Stimulated activated CD8-positive, alpha-beta memory T cell treated with anti-CD3 and anti-CD28 coated beads, Interleukin-4, amount 100 ng/mL, for 4 hours (primary cell): Measurements from ENCODE around the gene NDFIP1.

Experiments used
- DNase-seq, 2 donors: peaks; one replicate each; pipeline ENCODE4 v3.0.0-alpha.2; 2020; ENCODE audit warnings: low read depth in 2 of 2, low spot score in 1 of 2

Gene NDFIP1

DNA sequence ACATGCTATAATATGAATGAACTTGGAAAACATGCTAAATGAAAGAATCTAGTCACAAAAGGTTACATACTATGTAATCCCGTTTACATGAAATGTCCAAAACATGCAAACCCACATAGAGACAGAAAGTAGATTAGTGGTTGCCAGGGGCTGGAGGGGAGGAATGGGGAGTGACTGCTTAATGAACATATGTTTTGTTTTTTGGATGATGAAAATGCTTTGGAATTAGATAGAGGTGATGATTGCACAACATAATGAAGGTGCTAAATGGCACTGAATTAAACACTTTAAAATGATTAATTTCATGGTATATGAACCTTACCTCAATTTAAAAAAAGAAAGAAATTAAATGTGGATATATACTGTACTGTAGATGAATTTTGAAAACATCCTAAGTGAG, 17.6 kb upstream of the NDFIP1 start:
- no peak for DNase-seq

DNA sequence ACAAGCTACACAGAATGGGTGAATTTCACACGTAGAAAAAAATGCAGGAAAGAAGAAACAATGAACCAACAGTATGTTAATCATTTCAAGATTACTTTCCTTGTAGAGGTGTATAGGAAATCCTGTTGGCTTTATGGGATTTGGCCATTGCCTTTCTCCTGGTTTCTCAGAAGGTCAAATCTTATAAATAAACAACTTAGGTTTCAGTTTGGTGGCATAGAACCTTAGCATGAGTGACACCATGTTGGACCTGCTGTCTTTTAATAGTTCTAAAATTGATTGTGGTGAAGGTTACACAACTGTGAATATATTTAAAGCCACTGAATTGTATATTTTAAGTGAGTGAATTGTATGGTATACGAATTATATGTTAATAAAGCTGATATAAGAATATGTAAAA, 16.7 kb upstream of the NDFIP1 start:
- no peak for DNase-seq

- peak; percentile 45 to 56 for DNase-seq
Measured at GRCh38 chr5:142095035-142095434, 13.5 kb upstream of the NDFIP1 start.

DNA sequence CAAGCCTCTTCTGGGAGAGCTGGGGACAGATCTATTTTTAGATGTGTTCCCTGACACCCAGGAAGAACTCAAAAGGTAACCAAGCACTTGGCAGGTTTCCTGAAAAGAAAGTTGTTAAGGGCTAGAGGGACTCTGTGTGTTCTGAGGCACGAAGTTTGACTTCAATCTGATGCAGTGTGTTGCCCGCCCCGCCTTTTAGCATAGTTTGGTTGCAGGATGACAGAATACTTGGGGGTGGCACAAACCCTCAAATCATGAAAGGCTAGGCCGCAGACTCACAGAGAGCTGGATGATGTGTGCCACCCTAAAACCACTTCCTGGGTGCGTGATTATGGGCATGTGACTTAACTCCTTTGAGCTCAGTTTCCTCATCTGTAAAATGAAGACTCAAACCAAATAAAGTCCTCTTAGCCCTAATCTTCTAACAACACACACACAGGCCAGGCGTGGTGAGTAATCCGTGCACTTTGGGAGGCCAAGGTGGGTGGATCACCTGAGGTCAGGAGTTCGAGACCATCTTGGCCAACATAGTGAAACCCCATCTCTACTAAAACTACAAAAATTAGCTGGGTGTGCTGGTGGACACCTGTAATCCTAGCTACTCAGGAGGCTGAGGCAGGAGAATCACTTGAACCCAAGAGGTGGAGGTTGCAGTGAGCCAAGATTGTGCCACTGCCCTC, 12.8 kb upstream of the NDFIP1 start:
- peak; percentile 54 to 71 for DNase-seq

- DNase-seq = no peak
Measured at GRCh38 chr5:142096382-142096781, 12.2 kb upstream of the NDFIP1 start.

- no peak for DNase-seq
Measured at GRCh38 chr5:142097681-142098080, 10.9 kb upstream of the NDFIP1 start.

GRCh38 chr5:142098275-142098674, 10.3 kb upstream of the NDFIP1 start:
- DNase-seq = no peak

GRCh38 chr5:142098931-142099330, 9.6 kb upstream of the NDFIP1 start:
- DNase-seq = no peak

GRCh38 chr5:142100307-142100706, 8.3 kb upstream of the NDFIP1 start:
- DNase-seq = no peak

DNA sequence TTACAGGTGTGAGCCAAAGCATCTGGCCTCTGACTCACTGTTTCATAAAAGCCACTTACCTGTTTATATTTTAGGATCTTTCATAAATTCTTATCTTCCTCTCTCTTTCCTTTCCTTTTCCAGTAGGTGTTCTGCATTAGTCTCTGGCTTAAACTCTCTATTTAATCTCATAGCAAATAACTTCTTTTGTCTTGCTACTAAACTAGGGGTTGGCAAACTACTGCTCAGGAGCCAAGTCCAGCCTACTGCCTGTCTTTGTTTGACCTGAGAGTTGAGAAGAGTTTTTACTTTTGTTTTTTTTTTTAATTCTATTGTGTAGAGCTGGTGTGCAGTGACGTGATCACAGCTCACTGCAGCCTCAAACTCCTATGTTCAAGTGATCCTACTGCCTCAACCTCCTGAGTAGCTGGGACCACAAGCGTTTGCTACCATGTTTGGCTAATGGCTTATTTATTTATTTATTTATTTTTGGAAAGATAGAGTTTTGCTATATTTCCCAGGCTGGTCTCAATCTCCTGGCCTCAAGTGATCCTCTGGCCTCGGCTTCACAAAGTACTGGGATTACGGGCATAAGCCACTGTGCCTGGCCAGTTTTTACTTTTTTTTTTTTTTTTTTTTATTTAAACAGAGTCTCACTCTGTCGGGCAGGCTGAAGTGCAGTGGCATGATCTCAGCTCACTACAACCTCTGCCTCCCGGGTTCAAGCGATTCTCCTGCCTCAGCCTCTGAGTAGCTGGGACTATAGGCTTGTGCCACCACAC, 5.4 kb upstream of the NDFIP1 start:
- no peak for DNase-seq

DNA sequence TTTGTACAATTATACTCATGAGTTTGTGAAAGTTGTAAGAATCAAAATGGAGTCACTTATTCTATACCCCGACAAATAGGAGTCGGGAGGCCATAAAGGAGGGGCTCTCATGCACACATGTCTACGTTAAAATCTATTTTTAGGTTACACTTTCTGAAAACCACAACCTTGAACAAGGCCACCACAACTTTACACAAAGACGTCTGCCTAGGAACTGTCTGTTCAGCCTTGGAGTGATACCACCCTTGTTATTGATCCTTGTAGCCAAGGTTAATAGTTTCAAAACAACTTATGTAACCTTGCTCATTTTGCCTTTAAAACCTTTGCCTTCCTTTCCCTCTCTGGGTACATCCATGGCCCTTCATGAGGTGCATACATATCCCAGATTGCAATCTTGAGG, 4.1 kb upstream of the NDFIP1 start:
- DNase-seq = no peak

DNA sequence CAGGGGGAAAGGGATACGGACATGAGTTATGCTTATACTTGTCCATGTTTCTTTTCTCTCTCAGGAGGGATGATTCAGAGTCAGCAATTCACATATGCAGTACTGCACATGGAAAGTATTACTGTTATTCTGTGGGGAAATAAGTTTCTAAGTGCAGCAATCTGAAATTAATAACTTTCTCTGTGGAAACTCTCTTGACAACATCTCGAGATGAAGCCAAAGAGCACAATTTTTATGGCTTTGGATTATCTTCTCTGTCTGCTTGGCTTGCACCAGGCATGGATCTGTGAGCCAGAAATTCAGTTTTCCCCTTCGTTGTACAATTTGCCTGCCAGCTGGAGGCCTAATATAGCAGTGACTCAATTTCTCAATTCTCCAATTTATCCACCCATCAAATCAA, 2.5 kb upstream of the NDFIP1 start:
- DNase-seq = no peak

DNA sequence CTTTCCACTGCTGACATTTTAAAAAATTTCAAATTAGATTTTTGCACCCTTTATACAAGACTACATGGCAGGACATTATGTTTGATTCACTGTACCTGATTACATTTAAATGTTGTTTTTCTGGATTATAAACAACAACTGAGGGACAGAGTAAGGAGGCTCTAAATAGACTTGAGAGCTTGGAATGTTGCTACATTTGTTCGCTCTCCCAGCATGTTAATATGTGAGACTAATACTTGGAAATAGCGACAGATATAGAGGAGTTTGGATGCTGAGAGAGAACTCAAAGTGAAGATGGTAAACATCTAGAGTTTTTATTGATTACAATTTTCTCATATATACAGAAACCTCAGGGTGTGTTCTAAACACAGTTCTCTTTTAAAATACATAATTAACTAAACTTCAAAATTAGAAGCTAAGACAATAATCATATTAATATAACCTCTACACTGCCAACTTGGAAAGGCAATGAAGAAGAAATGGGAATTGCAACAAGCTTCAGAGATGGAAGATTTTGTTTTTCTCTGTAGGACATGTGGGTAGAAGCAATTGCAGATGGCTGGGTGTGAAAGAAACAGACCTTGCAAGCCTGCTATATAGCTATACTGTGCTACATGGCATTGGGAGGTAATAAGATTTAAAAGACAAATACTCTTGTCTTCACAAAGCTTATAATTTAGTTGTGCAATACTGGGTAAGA, 1.4 kb upstream of the NDFIP1 start:
- DNase-seq = no peak

DNA sequence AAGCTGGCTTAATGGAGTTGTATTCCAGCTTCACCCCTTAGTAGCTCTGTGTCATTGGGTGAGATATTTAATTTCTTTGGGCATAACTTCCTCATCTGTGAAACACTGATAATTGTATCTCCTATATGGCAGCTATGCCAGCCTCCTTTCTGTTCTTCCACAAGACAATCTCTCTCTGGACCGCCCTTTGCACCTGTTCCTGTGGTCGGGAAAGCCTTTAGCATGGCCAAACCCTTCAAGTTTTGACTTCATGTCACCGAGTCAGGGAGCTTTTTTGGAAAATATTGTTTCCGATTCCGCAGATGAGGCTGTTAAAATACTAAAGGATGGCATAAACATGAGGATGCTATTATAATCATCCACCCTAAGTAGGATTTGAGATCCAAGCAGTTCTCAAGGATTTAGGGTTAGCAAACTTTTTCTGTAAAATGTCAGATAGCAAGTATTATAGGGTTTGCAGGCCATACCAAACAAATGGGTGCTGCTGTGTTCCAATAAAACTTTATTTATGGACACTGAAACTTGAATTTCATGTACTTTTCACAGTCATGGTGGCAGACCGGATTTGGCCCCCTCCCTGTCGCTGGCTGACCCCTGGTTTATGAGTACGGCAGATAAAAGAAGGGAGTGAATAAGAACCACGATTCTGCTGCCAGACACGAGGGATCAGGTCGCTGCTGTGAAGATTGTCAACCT, 695 bp upstream of the NDFIP1 start:
- DNase-seq = no peak

DNA sequence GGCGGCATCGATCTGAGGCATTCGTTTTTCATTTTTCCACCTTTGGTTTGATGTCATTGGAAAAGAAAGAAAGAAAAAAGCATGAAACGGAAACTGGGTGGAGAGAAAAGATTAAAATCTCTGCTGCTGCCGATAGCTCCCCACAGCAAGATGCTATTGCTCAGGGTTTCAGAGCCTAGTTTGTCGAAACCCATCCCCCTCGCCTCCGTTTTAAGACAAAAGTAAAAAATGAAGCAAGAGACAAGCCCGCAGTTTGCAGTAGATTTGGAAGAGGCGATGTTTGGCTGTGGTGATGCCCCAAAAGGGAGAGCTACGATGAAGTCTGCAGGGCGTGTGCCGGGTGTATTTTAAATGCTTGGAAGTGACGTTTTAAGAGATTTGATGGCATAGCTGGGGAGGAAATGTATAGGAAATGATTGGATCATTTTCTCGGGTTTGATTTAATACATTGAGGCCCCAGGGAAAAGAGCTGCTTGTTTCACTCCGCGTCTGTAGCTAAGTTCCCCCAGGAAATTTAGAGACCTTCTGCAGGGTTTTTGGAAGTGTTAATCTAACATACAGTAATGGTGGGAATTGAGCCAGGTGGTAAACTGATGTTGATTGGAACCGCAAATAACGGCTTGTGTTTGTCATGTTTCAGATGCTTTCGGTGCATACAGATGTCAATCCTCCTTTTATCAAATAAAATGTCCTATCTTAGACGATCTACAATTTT, 909 bp downstream of the NDFIP1 start:
- DNase-seq = no peak

- DNase-seq = no peak
Measured at GRCh38 chr5:142110046-142110531, 1.5 kb downstream of the NDFIP1 start.

- no peak for DNase-seq
Measured at GRCh38 chr5:142110988-142111687, 2.6 kb downstream of the NDFIP1 start.

- DNase-seq = no peak
Measured at GRCh38 chr5:142114687-142115086, 6.1 kb downstream of the NDFIP1 start.

DNA sequence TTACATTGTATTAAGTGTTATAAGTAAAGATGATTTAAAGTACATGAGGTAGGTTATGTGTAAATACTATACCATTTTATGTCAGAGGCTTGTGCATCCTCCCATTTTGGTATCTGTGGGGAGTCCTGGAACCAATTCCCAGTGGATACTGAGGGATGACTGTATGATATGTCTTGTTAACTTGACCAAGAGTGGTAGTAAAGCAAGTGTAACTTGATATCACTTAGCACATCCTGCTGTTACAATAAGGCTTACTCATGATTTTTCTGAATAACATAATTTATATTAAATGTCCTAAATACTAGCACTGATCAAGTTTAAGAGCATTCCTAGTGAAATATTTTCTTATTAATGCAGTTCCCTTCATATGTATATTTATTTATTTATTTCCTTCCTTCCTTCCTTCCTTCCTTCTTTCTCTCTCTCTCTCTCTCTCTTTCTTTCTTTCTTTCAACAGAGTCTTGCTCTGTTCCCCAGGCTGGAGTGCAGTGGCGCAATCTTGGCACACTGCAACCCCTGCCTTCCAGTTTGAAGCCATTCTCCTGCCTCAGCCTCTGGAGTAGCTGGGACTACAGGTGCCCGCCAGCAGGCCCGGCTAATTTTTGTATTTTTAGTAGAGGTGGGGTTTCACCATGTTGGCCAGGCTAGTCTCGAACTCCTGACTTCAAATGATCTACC, 7.5 kb downstream of the NDFIP1 start:
- no peak for DNase-seq
